Ascending aorta (tissue), 2 donors: Measurements from ENCODE around the gene RUNX2. TPM values are rescaled to one million over a fixed set of nuclear protein-coding genes. Genes with fewer than 3 reads are reported as not detected.

Experiments
- DNase-seq, 2 donors: peaks; one replicate each; pipeline ENCODE4 v3.0.0-alpha.2; 2019; ENCODE audit warnings: low spot score in 2 of 2
- H3K27ac ChIP-seq, 2 donors: fragments of 200-600 bp; sonication (generic); one replicate each; pipeline ENCODE4 v1.5.1; 2016 to 2017; ENCODE audit warnings: mild to moderate bottlenecking in 1 of 2
- H3K27me3 ChIP-seq: fragments of 200-600 bp; sonication (generic); one replicate; pipeline ENCODE4 v1.5.1; 2017
- H3K36me3 ChIP-seq, 2 donors: fragments of 200-600 bp; sonication (generic); one replicate each; pipeline ENCODE4 v1.5.1; 2016
- H3K4me1 ChIP-seq, 2 donors: fragments of 200-600 bp; sonication (generic); one replicate each; pipeline ENCODE4 v1.5.1; 2016 to 2017; ENCODE audit warnings: mild to moderate bottlenecking in 1 of 2
- H3K4me3 ChIP-seq, 2 donors: fragments of 200-600 bp; sonication (generic); one replicate each; pipeline ENCODE4 v1.5.1; 2016 to 2017; ENCODE audit warnings: mild to moderate bottlenecking in 1 of 2
- H3K9me3 ChIP-seq, 2 donors: fragments of 200-600 bp; sonication (generic); one replicate each; pipeline ENCODE4 v1.5.1; 2016
- CTCF ChIP-seq, 3 experiments: fragments of 200-600 bp in 2 of 3; fragments of 450-650 bp in 1 of 3; sonication (generic) in 2 of 3; IDR thresholded peaks; one replicate each; pipeline ENCODE4 v1.5.1; 2016 to 2019; ENCODE audit warnings: antibody characterized with exemption in 3 of 3, mild to moderate bottlenecking in 1 of 3, moderate library complexity in 1 of 3
- intact Hi-C: fragments of 100-400 bp; cut with DNase I; formaldehyde crosslinking; loops from one replicate; pipeline ENCODE4 v1.15.1; 2023
- total RNA-seq: library from RNA; depleted of rRNA; stranded (reverse); fragments of >200 nt; gene quantifications from one replicate; pipeline ENCODE4 v1.1.0, GENCODE V29; 2016

The RUNX2 gene
- total RNA-seq, 1 donor from 2014 or later, result 0.21 TPM

DNA sequence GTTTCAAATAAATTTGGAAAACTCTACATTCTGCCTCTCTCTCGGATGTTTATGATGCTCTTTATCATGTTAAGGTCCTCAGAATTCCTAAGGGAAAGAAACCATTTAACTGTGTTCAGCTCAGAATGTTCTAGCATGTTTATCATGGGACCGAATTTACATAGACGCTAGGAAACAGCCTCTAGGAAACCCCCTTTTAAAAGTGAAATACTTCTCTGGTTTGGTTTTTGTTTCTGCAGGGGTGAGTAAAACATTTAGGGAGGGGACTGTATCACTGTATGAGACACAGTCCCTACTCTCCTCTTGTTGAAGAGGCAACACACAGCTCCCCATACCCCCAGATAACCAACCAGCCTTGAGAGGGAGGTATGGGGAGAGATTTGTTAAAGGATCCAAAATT is 317.2 kb downstream of the RUNX2 start:
- DNase-seq, result no peak
- intact Hi-C loops, result no loop called here
- no peaks in the 10 kb centered on the region for H3K36me3 ChIP-seq
- no peaks in the 10 kb centered on the region for H3K27me3 ChIP-seq
- H3K9me3 ChIP-seq, result no peaks in the 10 kb centered on the region
- no peak overlapping the region for H3K27ac ChIP-seq
- no peak overlapping the region for H3K4me3 ChIP-seq
- H3K4me1 ChIP-seq, result no peaks in the 10 kb centered on the region
- no peak for TF ChIP-seq CTCF (IDR thresholded peaks at IDR 0.05)

GRCh38 chr6:45647341-45648261 is 319.5 kb downstream of the RUNX2 start:
- Histone ChIP-seq H3K27ac (no peak overlapping the region), H3K27me3 (no peaks in the 10 kb centered on the region), H3K36me3 (no peaks in the 10 kb centered on the region), H3K9me3 (no peaks in the 10 kb centered on the region), H3K4me1 (no peaks in the 10 kb centered on the region), H3K4me3 (no peak overlapping the region)
- peak in 1 of 2 donors; percentile 45 for DNase-seq
- no peak for TF ChIP-seq CTCF (IDR thresholded peaks at IDR 0.05)
- intact Hi-C loops, result no loop called here

- no peak for TF ChIP-seq CTCF (IDR thresholded peaks at IDR 0.05)
- H3K36me3 ChIP-seq, result no peaks in the 10 kb centered on the region
- H3K27ac ChIP-seq, result no peak overlapping the region
- no peak overlapping the region for H3K4me3 ChIP-seq
- no peaks in the 10 kb centered on the region for H3K9me3 ChIP-seq
- no peaks in the 10 kb centered on the region for H3K4me1 ChIP-seq
- intact Hi-C loops, result no loop called here
- H3K27me3 ChIP-seq, result no peaks in the 10 kb centered on the region
- DNase-seq, result peak in 1 of 2 donors; percentile 18
These were observed 320.1 kb downstream of the RUNX2 start for GRCh38 chr6:45648262-45648620.

- Histone ChIP-seq H3K9me3 (no peaks in the 10 kb centered on the region), H3K27me3 (no peaks in the 10 kb centered on the region), H3K4me1 (no peaks in the 10 kb centered on the region), H3K27ac (no peak overlapping the region), H3K36me3 (no peaks in the 10 kb centered on the region), H3K4me3 (no peak overlapping the region)
- intact Hi-C loops, result no loop called here
- DNase-seq, result peak in 1 of 2 donors; percentile 37
- TF ChIP-seq CTCF (IDR thresholded peaks at IDR 0.05), result no peak
These were observed 322.5 kb downstream of the RUNX2 start for GRCh38 chr6:45650524-45651135.

GRCh38 chr6:45651301-45651700 is 323.2 kb downstream of the RUNX2 start:
- Histone ChIP-seq H3K27ac (no peak overlapping the region), H3K27me3 (no peaks in the 10 kb centered on the region), H3K4me3 (no peak overlapping the region), H3K4me1 (no peaks in the 10 kb centered on the region), H3K36me3 (no peaks in the 10 kb centered on the region), H3K9me3 (no peaks in the 10 kb centered on the region)
- peak in 1 of 2 donors; percentile 46 for DNase-seq
- intact Hi-C loops, result no loop called here
- no peak for TF ChIP-seq CTCF (IDR thresholded peaks at IDR 0.05)
